HUDEP-2 (cell line): Measurements from ENCODE around the gene ANK3.

Experiments used
- DNase-seq, 76 experiments: peaks; one replicate each; lab custom pipeline; 2025; ENCODE audit not compliant: unreplicated experiment in 76 of 76; lab: John Stamatoyannopoulos, UW

ANK3 gene

GRCh38 chr10:60147576-60148265 lies 242.0 kb downstream of the ANK3 start:
- DNase-seq = no peak

- no peak for DNase-seq
These were observed 242.7 kb downstream of the ANK3 start for GRCh38 chr10:60147025-60147424.

GRCh38 chr10:60144099-60144498 lies 245.6 kb downstream of the ANK3 start:
- no peak for DNase-seq

GRCh38 chr10:60142736-60143135 lies 246.9 kb downstream of the ANK3 start:
- DNase-seq = no peak

GRCh38 chr10:60141896-60142559 lies 247.6 kb downstream of the ANK3 start:
- no peak for DNase-seq

GRCh38 chr10:60140651-60141632 lies 248.7 kb downstream of the ANK3 start:
- DNase-seq = no peak

- DNase-seq = no peak
These were observed 249.7 kb downstream of the ANK3 start for GRCh38 chr10:60139798-60140566.

GRCh38 chr10:60139290-60139689 lies 250.4 kb downstream of the ANK3 start:
- no peak for DNase-seq

- no peak for DNase-seq
These were observed 250.8 kb downstream of the ANK3 start for GRCh38 chr10:60138842-60139241.

DNA sequence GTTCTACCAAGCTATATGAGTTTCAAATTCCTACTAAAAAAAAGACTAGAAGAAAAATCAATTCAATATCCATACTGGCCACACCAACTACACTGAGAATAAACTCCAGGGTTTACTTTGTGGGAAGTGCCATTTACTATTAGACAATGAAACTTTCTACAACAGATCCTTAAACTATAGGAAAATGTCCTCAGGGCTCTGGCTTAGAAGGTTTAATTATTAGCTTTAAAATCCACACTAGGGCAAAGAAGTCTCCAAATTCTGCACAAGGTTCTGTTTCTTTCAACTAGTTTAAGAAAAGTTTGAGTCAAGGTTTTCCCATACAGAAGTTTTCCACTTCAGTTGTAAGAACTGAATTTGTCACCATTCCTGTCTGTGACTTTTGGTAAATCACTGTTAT lies 251.6 kb downstream of the ANK3 start:
- no peak for DNase-seq

- DNase-seq = no peak
These were observed 252.2 kb downstream of the ANK3 start for GRCh38 chr10:60137292-60137992.

- DNase-seq = no peak
These were observed 254.7 kb downstream of the ANK3 start for GRCh38 chr10:60135020-60135419.

GRCh38 chr10:60134548-60134947 lies 255.1 kb downstream of the ANK3 start:
- no peak for DNase-seq

- DNase-seq = peak in 1 of 76 experiments; percentile 14
These were observed 259.5 kb downstream of the ANK3 start for GRCh38 chr10:60130130-60130579.

- no peak for DNase-seq
These were observed 263.8 kb downstream of the ANK3 start for GRCh38 chr10:60125895-60126294.

DNA sequence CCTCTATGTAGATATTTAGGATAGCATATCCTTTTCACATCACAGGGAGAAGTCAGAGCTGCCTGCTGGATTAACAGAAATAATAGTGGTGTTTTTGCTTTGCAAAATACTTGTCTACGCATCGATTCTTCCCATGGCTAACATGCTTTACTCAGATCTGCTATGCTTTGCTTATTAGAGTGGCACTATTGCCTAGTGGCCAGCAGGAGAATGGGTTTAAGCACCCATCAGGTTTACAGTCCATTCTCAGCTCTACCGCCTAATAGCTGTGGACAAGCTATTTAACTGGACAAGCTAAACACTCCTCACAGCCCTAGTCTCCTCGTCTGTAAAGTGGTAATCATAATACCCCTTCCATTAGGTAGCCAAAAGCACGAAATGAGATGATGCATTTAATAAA lies 265.1 kb downstream of the ANK3 start:
- no peak for DNase-seq

DNA sequence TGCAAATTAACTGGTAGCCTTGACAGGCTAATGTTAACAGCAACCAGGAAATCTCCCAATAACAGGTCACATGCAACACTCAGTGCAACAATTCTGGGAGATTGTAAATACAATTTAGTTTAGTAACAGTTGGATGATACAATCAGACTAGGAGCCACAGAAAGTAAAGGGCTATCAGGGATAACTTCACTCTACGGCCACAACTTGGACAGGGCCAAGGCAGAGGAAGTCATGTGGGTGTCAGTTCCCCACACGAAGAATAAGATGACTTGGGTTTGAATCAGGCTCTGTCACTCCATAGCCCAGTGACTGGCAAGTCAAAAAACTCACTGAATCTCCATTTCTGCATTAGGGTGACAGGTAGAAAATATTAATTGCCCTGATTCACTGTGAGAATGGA lies 266.0 kb downstream of the ANK3 start:
- no peak for DNase-seq

DNA sequence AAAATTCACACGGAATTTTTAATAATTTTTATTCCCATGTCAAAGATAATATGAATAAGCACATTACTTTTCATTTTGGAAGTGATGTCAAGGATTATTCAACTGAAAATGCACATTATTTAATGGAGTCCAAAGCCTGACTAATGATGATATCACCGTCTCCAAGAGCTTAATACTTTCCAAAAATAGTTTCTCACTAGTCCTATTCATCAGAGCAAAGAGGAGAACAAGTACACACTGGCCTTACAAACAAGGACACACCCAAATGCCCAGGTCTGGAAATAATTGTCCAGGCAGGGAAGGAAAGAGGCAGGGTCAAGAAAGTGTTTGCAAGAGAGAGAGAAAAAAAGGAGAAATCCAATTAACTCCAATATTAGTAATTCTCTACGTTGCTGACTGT lies 266.5 kb downstream of the ANK3 start:
- no peak for DNase-seq

DNA sequence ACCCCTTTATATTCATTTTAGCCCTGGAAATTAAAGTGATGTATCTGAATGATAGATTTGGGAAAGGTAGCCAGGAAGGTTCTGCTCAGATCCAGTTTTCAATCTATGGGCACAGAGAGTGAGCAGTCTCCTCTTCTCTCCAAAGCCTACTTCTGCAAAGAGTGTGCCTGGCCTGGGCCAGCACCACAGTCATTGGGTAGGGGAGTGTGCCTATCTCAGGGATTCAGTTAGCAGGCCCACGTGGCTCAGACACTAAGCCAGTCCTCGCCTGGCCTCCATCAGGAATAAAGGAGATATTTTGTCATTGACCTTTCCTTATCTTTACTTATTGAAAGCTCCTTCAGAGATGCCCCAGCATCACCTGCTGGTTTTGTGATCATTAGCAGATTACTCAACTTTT lies 267.5 kb downstream of the ANK3 start:
- DNase-seq = no peak
